ENCODE data around the gene SERINC5.
A peak's percentile ranks its signal among the peaks of the same experiment; 100 is the strongest.

SERINC5 gene

GRCh38 chr5:80255431-80255810 lies 427 bp downstream of the SERINC5 start:
- H3K4me3 ChIP-seq (ENCODE audit: low read length): peak overlapping the region; percentile 74
- DNase-seq (ENCODE audit: low read depth): no peak
- no peak for TF ChIP-seq CTCF (conservative IDR thresholded peaks at IDR 0.05; ENCODE audit: low read depth, low read length)

- no peak for TF ChIP-seq CTCF (conservative IDR thresholded peaks at IDR 0.05; ENCODE audit: low read depth, low read length)
- DNase-seq (ENCODE audit: low read depth): no peak
- peak overlapping the region; percentile 74 for H3K4me3 ChIP-seq (ENCODE audit: low read length)
Observed at GRCh38 chr5:80254767-80255430, 949 bp downstream of the SERINC5 start.

- no peak for TF ChIP-seq CTCF (conservative IDR thresholded peaks at IDR 0.05; ENCODE audit: low read depth, low read length)
- H3K4me3 ChIP-seq (ENCODE audit: low read length): no peak overlapping the region
- no peak for DNase-seq (ENCODE audit: low read depth)
Observed at GRCh38 chr5:80251636-80252035, 4.2 kb downstream of the SERINC5 start.

GRCh38 chr5:80250801-80251200 lies 5.0 kb downstream of the SERINC5 start:
- TF ChIP-seq CTCF (conservative IDR thresholded peaks at IDR 0.05; ENCODE audit: low read depth, low read length): no peak

GRCh38 chr5:80249901-80250300 lies 5.9 kb downstream of the SERINC5 start:
- no peak overlapping the region for H3K4me3 ChIP-seq (ENCODE audit: low read length)
- DNase-seq (ENCODE audit: low read depth): no peak
- no peak for TF ChIP-seq CTCF (conservative IDR thresholded peaks at IDR 0.05; ENCODE audit: low read depth, low read length)

More at GRCh38 chr5:80250801-80251200, 5.0 kb downstream of the SERINC5 start:
- H3K4me3 ChIP-seq (ENCODE audit: low read length): no peak overlapping the region
- no peak for DNase-seq (ENCODE audit: low read depth)

GRCh38 chr5:80248378-80248777 lies 7.5 kb downstream of the SERINC5 start:
- H3K4me3 ChIP-seq (ENCODE audit: low read length): no peak overlapping the region
- no peak for DNase-seq (ENCODE audit: low read depth)

More at GRCh38 chr5:80248378-80248777, 7.5 kb downstream of the SERINC5 start:
- no peak for TF ChIP-seq CTCF (conservative IDR thresholded peaks at IDR 0.05; ENCODE audit: low read depth, low read length)

Measured in retinal pigment epithelial cell (primary cell).